Measurements from ENCODE around the gene GPR61. TPM values are rescaled to one million over a fixed set of nuclear protein-coding genes. Genes with fewer than 3 reads are reported as not detected.

GPR61 gene
- total RNA-seq, 1 experiment from 2014 or later = 0.48 TPM

DNA sequence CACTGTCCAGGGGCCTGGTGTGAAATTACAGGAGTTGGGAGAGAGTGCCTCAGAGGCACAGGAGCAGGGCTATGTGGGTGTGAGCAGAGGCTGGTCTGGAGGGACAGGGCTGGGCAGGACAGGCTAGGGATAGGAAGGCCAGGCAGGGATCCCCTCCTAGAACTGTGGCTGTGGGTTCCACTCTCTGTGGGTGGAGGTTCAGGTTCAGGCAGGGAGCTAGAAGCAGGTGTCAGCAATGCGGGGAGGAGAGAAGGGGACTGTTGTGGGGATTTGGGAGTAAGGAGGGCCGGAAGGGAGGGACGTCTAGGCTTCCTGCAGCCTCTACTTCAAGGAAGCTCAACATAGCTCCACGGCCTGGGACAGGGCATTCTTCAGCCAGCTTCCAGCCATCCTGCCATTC, 8.3 kb upstream of the GPR61 start:
- H3K9ac ChIP-seq (ENCODE audit: extremely low read depth, insufficient read length, low read length) = no peak overlapping the region
- no peak overlapping the region for H4K8ac ChIP-seq (replicated peaks; ENCODE audit: insufficient read length, low read depth, low read length)
- Mint-ChIP-seq H3K9me3 (no peaks in the 10 kb centered on the region; a peak in 1 of 5 replicates), H3K4me1 (peaks cover 4 to 8% of the 10 kb centered on the region in 2 experiments), H3K27me3 (ENCODE audit: low read depth) (peaks cover 15% of the 10 kb centered on the region), H3K27ac (no peak overlapping the region; a peak in 1 of 7 replicates), H3K36me3 (ENCODE audit: insufficient read depth in 1 of 3, low read depth in 3 of 3) (no peaks in the 10 kb centered on the region), H3K4me3 (no peak overlapping the region)
- H3K23ac ChIP-seq (ENCODE audit: insufficient read length, low read depth, low read length) = no peak overlapping the region
- no peak for DNase-seq
- H2AFZ ChIP-seq (ENCODE audit: low read length) = no peak overlapping the region
- no peak overlapping the region for H3K27ac ChIP-seq (ENCODE audit: insufficient read length, low read depth, low read length)
- H3K9me3 ChIP-seq (ENCODE audit: control insufficient read depth, low read depth, low read length) = no peaks in the 10 kb centered on the region
- H4K5ac ChIP-seq (ENCODE audit: insufficient read length, low read depth, low read length) = no peak overlapping the region
- H3K27me3 ChIP-seq (ENCODE audit: insufficient read depth, low read length) = no peaks in the 10 kb centered on the region
- H2BK12ac ChIP-seq (ENCODE audit: insufficient read length, low read depth, low read length) = no peak overlapping the region
- H3K56ac ChIP-seq (ENCODE audit: insufficient read length, low read depth, low read length) = no peak overlapping the region
- H3K14ac ChIP-seq (ENCODE audit: insufficient read depth, low read length) = no peak overlapping the region
- no peaks in the 10 kb centered on the region for H3K79me2 ChIP-seq (ENCODE audit: insufficient read depth, low read length)
- H3K18ac ChIP-seq (ENCODE audit: insufficient read length, low read depth, low read length) = no peak overlapping the region
- H3T11ph ChIP-seq (ENCODE audit: low read length) = no peak overlapping the region
- no peak overlapping the region for H2BK120ac ChIP-seq (ENCODE audit: low read depth, low read length, poor library complexity, severe bottlenecking)
- no peaks in the 10 kb centered on the region for H3K79me1 ChIP-seq (ENCODE audit: insufficient read depth, low read depth, low read length, poor library complexity, severe bottlenecking)
- H2BK20ac ChIP-seq (ENCODE audit: low read depth, low read length, poor library complexity, severe bottlenecking) = no peak overlapping the region
- no peak overlapping the region for H2BK15ac ChIP-seq (ENCODE audit: low read depth, low read length)
- TF ChIP-seq, protein P1, sequence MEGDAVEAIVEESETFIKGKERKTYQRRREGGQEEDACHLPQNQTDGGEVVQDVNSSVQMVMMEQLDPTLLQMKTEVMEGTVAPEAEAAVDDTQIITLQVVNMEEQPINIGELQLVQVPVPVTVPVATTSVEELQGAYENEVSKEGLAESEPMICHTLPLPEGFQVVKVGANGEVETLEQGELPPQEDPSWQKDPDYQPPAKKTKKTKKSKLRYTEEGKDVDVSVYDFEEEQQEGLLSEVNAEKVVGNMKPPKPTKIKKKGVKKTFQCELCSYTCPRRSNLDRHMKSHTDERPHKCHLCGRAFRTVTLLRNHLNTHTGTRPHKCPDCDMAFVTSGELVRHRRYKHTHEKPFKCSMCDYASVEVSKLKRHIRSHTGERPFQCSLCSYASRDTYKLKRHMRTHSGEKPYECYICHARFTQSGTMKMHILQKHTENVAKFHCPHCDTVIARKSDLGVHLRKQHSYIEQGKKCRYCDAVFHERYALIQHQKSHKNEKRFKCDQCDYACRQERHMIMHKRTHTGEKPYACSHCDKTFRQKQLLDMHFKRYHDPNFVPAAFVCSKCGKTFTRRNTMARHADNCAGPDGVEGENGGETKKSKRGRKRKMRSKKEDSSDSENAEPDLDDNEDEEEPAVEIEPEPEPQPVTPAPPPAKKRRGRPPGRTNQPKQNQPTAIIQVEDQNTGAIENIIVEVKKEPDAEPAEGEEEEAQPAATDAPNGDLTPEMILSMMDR (conservative IDR thresholded peaks at IDR 0.05) = no peak
- no peaks in the 10 kb centered on the region for H4K20me1 ChIP-seq (ENCODE audit: control insufficient read depth, insufficient read depth, insufficient read length)
- H3K4me1 ChIP-seq (ENCODE audit: insufficient read depth, low read length) = no peaks in the 10 kb centered on the region
- no peak overlapping the region for H3K4me2 ChIP-seq (ENCODE audit: insufficient read depth, insufficient read length, low read length)
- H2AK5ac ChIP-seq (ENCODE audit: insufficient read length, low read length) = no peak overlapping the region
- no peak overlapping the region for H4K91ac ChIP-seq (ENCODE audit: insufficient read length, low read depth, low read length)
- peaks cover 4% of the 10 kb centered on the region for H3K23me2 ChIP-seq (ENCODE audit: insufficient read length, low read depth, low read length, poor library complexity, severe bottlenecking)
- no peak overlapping the region for H3K4ac ChIP-seq (ENCODE audit: low read depth, low read length)
- H2BK5ac ChIP-seq (ENCODE audit: insufficient read length, low read length) = no peak overlapping the region
- whole genome bisulfite sequencing (ENCODE audit: extremely low coverage, insufficient read length, low lambda C conversion rate) = no CpG with 5 or more reads among the region's 4 CpGs
